Measurements from ENCODE around the gene TWIST2.

TWIST2 gene

DNA sequence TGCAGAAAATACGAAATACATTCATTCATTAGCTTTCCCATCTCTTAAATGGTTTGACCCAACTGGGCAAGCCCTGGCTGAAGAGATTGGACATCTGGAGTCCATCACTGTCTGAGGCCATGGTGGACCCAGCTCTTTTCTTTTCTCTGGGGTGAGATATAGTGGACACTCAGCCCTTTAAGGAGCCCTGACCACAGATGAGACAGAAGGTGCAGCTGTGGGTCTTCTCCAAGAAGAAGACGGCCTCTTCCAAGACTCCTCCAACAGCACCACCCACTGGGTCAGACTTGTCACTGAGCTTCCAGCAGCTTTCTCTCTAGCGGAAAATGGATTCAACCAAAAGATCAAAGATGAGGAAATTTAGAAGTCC, 27.2 kb downstream of the TWIST2 start:
- Histone ChIP-seq H3K27ac (ENCODE audit: low read length) (no peak overlapping the region), H3K4me1 (ENCODE audit: control insufficient read depth in 1 of 2, insufficient read depth in 2 of 2, low read length in 2 of 2) (peaks cover 0 to 9% of the 10 kb centered on the region in 2 donors), H3K4me3 (ENCODE audit: low read depth in 1 of 2, low read length in 2 of 2) (no peak overlapping the region), H3K27me3 (ENCODE audit: low read depth, low read length) (no peaks in the 10 kb centered on the region), H3K9me3 (ENCODE audit: control insufficient read depth in 1 of 2, low read length in 2 of 2) (no peaks in the 10 kb centered on the region), H3K36me3 (ENCODE audit: control insufficient read depth in 1 of 2, insufficient read depth in 2 of 2, low read length in 2 of 2) (no peaks in the 10 kb centered on the region)

DNA sequence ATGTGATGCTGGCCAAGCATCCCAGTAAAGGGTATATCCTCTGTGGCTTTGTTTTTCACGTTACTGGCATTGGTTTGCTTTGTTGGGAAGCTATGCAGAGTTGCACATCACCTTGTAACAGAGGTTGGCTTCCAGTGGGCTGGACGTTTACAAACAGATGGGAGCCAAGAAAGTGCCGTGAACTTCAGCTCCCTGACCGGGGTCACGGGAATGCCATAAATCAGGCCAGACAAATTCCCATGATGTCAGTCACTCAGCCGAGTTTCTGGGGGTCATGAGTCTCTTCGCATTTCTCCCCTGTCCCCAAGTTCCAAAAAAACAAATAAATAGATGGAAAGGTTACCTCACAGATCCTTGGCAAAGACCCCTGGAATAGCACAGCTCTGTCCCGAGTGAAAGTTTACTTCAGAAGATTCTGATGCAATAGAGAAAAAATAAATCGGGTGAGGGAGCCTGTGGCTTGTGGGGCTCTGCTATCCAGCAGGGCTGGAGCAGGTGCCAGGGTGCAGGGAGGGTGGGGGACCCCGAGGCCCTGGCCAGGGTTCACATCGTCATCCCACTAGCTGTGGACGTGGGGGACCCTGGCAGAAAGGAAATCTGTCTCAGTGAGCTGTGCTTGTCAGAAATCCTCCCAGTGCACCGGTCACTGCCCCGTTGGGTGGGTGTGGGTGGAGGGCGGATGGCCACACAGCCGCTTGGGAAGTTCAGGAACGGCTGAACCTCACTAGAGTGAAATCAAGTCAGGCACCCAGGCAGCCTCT, 27.8 kb downstream of the TWIST2 start:
- H3K36me3 ChIP-seq (ENCODE audit: control insufficient read depth in 1 of 2, insufficient read depth in 2 of 2, low read length in 2 of 2) = no peaks in the 10 kb centered on the region
- H3K27me3 ChIP-seq (ENCODE audit: low read depth, low read length) = no peaks in the 10 kb centered on the region
- no peak overlapping the region for H3K27ac ChIP-seq (ENCODE audit: low read length)
- H3K4me1 ChIP-seq (ENCODE audit: control insufficient read depth in 1 of 2, insufficient read depth in 2 of 2, low read length in 2 of 2) = peaks cover 0 to 9% of the 10 kb centered on the region in 2 donors
- no peak overlapping the region for H3K4me3 ChIP-seq (ENCODE audit: low read depth in 1 of 2, low read length in 2 of 2)
- no peaks in the 10 kb centered on the region for H3K9me3 ChIP-seq (ENCODE audit: control insufficient read depth in 1 of 2, low read length in 2 of 2)

DNA sequence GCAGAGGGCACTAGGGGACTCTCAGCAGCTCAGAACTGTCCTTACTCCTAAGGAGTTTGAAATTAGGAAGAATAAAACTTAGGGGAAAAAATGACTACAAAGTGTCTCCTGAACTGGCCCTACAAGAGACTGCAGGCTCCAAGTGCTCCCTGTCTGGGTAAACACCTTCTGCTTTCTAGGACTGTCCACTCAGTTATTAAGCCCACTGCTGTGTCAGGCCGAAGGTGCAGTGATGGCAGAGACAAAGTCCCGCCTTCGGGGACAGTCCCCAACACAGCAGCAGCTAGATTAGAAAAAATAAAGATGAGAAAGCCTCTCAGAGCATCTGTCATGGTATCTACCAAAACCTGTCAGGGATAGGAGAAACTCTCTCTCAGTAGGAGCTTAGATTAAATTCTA, 28.3 kb downstream of the TWIST2 start:
- H3K36me3 ChIP-seq (ENCODE audit: control insufficient read depth in 1 of 2, insufficient read depth in 2 of 2, low read length in 2 of 2) = no peaks in the 10 kb centered on the region
- H3K27me3 ChIP-seq (ENCODE audit: low read depth, low read length) = no peaks in the 10 kb centered on the region
- no peak overlapping the region for H3K27ac ChIP-seq (ENCODE audit: low read length)
- no peak overlapping the region for H3K4me3 ChIP-seq (ENCODE audit: low read depth in 1 of 2, low read length in 2 of 2)
- peaks cover 0 to 9% of the 10 kb centered on the region in 2 donors for H3K4me1 ChIP-seq (ENCODE audit: control insufficient read depth in 1 of 2, insufficient read depth in 2 of 2, low read length in 2 of 2)
- no peaks in the 10 kb centered on the region for H3K9me3 ChIP-seq (ENCODE audit: control insufficient read depth in 1 of 2, low read length in 2 of 2)

DNA sequence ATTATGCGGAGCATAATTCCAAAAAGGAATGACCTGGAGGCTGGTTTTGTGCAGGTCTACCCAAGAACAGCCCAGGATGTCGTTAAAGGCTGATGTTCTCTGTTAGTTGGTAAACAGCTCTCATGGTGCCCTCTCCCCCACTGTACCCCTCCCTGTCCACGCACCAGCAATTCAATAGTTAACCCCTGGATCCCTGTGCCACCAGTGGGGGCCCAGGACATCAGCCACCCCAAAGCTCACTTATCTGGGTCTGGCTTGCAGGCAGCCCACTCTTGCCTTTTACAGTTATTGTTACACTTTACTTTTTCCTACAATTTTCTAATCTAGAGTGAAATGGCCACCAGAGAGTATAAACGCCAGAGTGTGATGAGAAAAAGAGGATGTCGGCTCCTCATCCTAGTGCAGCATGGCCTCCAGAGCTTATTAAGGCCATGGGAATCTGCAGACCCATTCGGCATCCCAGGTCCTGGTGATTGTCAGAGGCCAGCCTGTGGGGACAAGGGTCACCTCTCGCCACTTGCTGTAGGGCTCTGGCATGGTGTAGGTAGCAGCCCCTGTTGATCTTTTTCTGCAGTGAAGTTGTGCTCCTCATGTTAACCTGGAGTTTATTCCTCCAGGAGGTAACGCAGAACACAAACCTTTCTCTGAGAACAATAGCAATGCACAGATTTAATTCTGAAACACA, 30.3 kb downstream of the TWIST2 start:
- Histone ChIP-seq H3K9me3 (ENCODE audit: control insufficient read depth in 1 of 2, low read length in 2 of 2) (no peaks in the 10 kb centered on the region), H3K36me3 (ENCODE audit: control insufficient read depth in 1 of 2, insufficient read depth in 2 of 2, low read length in 2 of 2) (no peaks in the 10 kb centered on the region), H3K4me1 (ENCODE audit: control insufficient read depth in 1 of 2, insufficient read depth in 2 of 2, low read length in 2 of 2) (peaks cover 0 to 9% of the 10 kb centered on the region in 2 donors), H3K27me3 (ENCODE audit: low read depth, low read length) (no peaks in the 10 kb centered on the region), H3K4me3 (ENCODE audit: low read depth in 1 of 2, low read length in 2 of 2) (no peak overlapping the region), H3K27ac (ENCODE audit: low read length) (no peak overlapping the region)

DNA sequence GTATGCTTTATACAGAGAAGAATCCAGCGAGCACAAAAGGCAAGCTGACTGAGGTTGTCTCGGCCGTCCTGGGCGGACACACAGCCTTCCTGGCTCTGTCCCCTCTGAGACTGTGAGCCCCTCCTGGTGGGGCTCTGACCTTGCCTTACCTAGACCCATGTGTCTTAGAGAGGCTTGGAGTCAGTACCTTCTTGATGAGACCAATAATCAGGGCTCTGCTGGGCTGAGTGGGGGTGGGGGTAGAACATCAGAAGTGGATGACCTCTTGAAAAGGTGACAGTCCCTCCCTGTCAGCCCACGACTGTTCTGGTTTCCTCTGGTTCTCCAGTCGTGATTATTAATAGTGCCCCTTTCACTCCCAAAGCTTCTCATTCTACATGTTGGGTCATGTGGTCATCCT, 31.2 kb downstream of the TWIST2 start:
- H3K36me3 ChIP-seq (ENCODE audit: control insufficient read depth in 1 of 2, insufficient read depth in 2 of 2, low read length in 2 of 2) = no peaks in the 10 kb centered on the region
- no peaks in the 10 kb centered on the region for H3K27me3 ChIP-seq (ENCODE audit: low read depth, low read length)
- H3K4me3 ChIP-seq (ENCODE audit: low read depth in 1 of 2, low read length in 2 of 2) = no peak overlapping the region
- peaks cover 0 to 9% of the 10 kb centered on the region in 2 donors for H3K4me1 ChIP-seq (ENCODE audit: control insufficient read depth in 1 of 2, insufficient read depth in 2 of 2, low read length in 2 of 2)
- no peaks in the 10 kb centered on the region for H3K9me3 ChIP-seq (ENCODE audit: control insufficient read depth in 1 of 2, low read length in 2 of 2)
- no peak overlapping the region for H3K27ac ChIP-seq (ENCODE audit: low read length)

DNA sequence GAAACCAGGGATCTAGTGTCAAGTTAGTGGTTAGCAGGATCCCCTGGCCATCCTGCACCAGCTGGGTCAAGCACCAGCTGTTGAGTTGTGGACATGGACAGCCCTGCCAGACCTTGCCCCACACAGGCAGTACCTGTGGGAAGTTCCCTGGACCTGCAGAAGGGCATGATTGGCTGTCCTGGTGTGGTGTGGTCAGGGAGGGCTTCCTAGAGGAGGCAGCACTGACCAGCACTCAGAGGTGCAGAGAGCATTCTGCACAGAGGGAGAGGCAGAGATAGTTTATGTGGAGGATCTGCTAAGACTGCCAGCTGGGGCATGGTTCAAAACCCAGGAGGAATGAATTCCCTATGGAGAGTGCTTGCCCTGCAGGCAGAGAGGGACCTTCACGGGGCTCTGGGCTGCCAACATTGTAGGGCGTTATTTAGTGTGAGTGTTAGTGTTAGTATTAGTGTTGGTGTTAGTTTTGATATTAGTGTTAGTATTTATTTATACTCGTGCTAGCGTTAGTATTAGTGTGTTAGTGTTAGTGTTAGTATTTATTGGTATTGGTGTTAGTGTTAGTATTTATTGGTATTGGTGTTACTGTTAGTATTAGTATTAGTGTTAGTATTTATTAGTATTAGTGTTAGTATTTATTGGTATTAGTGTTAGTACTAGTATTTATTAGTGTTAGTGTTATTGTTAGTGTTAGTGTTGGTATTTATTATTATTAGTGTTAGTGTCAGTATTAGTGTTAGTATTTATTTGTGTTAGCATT, 31.9 kb downstream of the TWIST2 start:
- Histone ChIP-seq H3K36me3 (ENCODE audit: control insufficient read depth in 1 of 2, insufficient read depth in 2 of 2, low read length in 2 of 2) (no peaks in the 10 kb centered on the region), H3K9me3 (ENCODE audit: control insufficient read depth in 1 of 2, low read length in 2 of 2) (no peaks in the 10 kb centered on the region), H3K4me3 (ENCODE audit: low read depth in 1 of 2, low read length in 2 of 2) (no peak overlapping the region), H3K4me1 (ENCODE audit: control insufficient read depth in 1 of 2, insufficient read depth in 2 of 2, low read length in 2 of 2) (peaks cover 0 to 9% of the 10 kb centered on the region in 2 donors), H3K27me3 (ENCODE audit: low read depth, low read length) (no peaks in the 10 kb centered on the region), H3K27ac (ENCODE audit: low read length) (no peak overlapping the region)

DNA sequence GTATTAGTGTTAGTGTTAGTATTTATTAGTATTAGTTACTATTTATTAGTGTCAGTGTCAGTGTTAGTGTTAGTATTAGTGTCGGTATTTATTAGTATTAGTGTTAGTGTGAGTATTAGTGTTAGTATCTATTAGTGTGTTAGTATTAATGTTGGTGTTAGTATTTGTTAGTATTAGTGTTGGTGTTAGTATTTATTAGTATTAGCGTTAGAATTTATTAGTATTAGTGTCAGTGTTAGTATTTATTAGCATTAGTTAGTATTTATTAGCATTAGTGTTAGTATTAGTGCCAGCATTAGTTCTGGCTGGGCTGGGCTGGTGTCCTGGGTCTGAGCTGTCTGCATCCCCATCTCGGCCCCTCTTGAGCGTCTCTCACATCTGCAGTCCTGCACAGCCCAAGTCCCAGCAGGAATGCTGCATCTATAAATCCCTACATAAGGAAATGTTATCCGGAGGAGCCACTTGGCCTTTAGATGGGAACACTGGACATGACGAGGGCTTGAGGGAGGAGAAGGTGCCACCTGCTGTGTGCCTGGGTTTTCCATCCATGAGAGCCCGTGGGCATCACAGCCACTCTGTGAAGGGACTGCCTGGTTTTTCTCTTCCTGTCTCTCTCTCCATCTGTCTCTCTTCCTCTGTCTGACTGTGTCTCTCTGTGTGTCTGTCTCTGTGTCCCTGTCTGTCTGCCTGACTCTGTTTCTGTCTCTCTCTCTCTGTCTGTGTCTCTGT, 33.6 kb downstream of the TWIST2 start:
- Histone ChIP-seq H3K27me3 (ENCODE audit: low read depth, low read length) (no peaks in the 10 kb centered on the region), H3K4me1 (ENCODE audit: control insufficient read depth in 1 of 2, insufficient read depth in 2 of 2, low read length in 2 of 2) (no peaks in the 10 kb centered on the region), H3K9me3 (ENCODE audit: control insufficient read depth in 1 of 2, low read length in 2 of 2) (no peaks in the 10 kb centered on the region), H3K27ac (ENCODE audit: low read length) (no peak overlapping the region), H3K36me3 (ENCODE audit: control insufficient read depth in 1 of 2, insufficient read depth in 2 of 2, low read length in 2 of 2) (no peaks in the 10 kb centered on the region), H3K4me3 (ENCODE audit: low read depth in 1 of 2, low read length in 2 of 2) (no peak overlapping the region)

DNA sequence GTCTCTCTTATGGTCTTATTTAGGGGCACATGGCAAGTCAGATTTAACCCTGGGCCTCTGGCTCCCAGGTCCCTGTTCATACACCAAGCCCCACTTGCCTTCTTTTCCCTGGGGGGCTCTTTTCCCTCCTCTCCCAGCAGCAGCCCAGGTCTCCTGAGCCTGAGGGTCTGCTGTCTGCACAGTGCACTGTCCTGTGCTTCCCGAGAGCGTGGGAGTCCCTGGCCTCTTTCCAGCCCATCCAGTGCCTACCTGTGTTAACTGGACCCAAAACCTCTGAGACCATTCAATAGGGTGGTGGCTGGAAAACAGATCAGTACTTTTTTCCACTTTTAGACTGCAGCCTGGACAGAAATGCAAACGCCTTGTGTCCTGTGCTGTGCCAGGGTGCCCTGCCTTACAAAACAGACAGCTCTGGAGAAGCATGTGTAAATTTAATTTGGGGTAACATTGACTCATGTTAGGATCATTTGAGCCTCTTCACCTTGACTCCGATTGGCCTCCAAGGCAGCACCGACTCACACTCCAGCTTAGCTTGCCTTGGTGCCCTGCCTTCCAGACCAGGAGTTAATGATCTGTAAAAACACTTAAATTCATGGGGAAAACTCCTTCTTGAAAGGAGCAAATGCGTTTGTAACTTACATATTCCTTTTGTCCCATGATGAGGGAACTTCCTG, 34.3 kb downstream of the TWIST2 start:
- no peak overlapping the region for H3K27ac ChIP-seq (ENCODE audit: low read length)

DNA sequence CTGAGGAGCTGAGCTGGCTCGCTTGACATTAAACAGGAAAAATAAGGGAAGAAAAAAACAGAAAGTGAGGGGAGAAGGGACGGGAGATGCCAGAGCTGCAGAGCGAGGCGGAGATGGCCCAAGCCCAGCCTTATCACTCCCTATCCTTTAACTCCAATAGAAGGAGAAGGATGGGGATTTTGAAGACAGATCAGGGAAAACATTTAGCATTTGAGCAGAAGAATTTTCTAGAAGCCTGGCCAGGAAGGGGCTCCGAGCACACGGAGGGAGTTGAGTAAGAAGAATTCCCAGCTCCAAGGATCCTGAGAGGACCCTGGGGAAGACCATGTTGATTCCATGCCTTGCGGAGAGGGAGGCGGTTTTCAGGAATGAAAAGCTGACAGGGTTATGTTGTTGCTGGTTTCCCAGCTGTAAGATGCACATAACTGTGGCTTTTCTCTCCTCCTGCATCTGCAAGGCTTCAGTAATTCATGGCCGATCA, 35.6 kb downstream of the TWIST2 start:
- Histone ChIP-seq H3K9me3 (ENCODE audit: control insufficient read depth in 1 of 2, low read length in 2 of 2) (no peaks in the 10 kb centered on the region), H3K4me3 (ENCODE audit: low read depth in 1 of 2, low read length in 2 of 2) (no peak overlapping the region), H3K27ac (ENCODE audit: low read length) (no peak overlapping the region), H3K36me3 (ENCODE audit: control insufficient read depth in 1 of 2, insufficient read depth in 2 of 2, low read length in 2 of 2) (no peaks in the 10 kb centered on the region), H3K27me3 (ENCODE audit: low read depth, low read length) (no peaks in the 10 kb centered on the region), H3K4me1 (ENCODE audit: control insufficient read depth in 1 of 2, insufficient read depth in 2 of 2, low read length in 2 of 2) (no peaks in the 10 kb centered on the region)

More for the DNA sequence above, 34.3 kb downstream of the TWIST2 start:
- Histone ChIP-seq H3K4me1 (ENCODE audit: control insufficient read depth in 1 of 2, insufficient read depth in 2 of 2, low read length in 2 of 2) (no peaks in the 10 kb centered on the region), H3K4me3 (ENCODE audit: low read depth in 1 of 2, low read length in 2 of 2) (no peak overlapping the region), H3K36me3 (ENCODE audit: control insufficient read depth in 1 of 2, insufficient read depth in 2 of 2, low read length in 2 of 2) (no peaks in the 10 kb centered on the region), H3K9me3 (ENCODE audit: control insufficient read depth in 1 of 2, low read length in 2 of 2) (no peaks in the 10 kb centered on the region), H3K27me3 (ENCODE audit: low read depth, low read length) (no peaks in the 10 kb centered on the region)

DNA sequence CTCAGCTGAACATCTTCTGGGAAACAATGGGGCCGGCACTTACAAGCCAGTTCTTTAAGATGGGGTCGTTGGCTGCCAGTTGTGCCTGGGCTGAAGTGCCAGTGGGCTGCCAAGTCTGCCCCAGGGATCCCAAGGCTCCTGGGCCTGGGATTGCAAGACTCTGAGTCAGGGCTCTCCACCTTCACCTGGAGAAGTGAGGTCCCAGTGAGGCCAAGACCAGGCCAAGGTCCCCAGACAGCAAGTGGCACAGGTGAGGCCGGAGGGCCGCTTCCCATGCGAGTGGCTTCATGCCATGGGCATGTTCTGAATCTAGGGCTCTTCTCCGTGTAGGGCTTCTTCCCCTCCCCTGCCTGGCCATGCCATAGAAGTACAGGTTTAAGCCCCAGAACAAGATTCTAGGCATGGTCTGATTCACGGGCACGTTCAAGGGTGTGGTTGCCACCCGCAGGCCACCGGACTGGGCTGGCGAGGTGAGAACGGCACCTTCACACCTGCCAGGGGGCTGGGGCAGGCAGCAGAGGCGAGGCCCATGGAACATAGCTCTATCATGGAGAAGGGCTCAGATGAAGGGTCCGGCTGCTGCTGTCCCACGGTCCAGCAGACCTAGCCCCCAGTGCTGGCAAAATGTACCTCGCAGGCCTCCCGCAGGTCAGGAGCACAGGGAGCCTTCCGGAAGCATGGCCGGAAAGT, 36.4 kb downstream of the TWIST2 start:
- Histone ChIP-seq H3K27ac (ENCODE audit: low read length) (no peak overlapping the region), H3K27me3 (ENCODE audit: low read depth, low read length) (no peaks in the 10 kb centered on the region), H3K4me1 (ENCODE audit: control insufficient read depth in 1 of 2, insufficient read depth in 2 of 2, low read length in 2 of 2) (no peaks in the 10 kb centered on the region), H3K4me3 (ENCODE audit: low read depth in 1 of 2, low read length in 2 of 2) (no peak overlapping the region), H3K9me3 (ENCODE audit: control insufficient read depth in 1 of 2, low read length in 2 of 2) (no peaks in the 10 kb centered on the region), H3K36me3 (ENCODE audit: control insufficient read depth in 1 of 2, insufficient read depth in 2 of 2, low read length in 2 of 2) (no peaks in the 10 kb centered on the region)
